Pancreas (tissue), 10 donors: Measurements from ENCODE around the gene RIBC2. TPM values are rescaled to one million over a fixed set of nuclear protein-coding genes. Genes with fewer than 3 reads are reported as not detected.

ENCODE experiments used
- ATAC-seq, 4 donors: fragments of 200-7000 bp; cut with Tn5 transposase; one replicate each; pipeline versions ENCODE4 v1.8.0 to v1.9.1; 2020; ENCODE audit warnings: mild to moderate bottlenecking in 4 of 4, moderate library complexity in 4 of 4
- DNase-seq, 6 donors: peaks; one replicate each; pipeline ENCODE4 v3.0.0-alpha.2; 2020
- FAIRE-seq: peaks from 2 replicates; lab custom pipeline; 2012; peaks lifted over from hg19 to GRCh38; lab: Jason Lieb, UNC
- H3K27ac ChIP-seq, 4 donors: fragments of 200-600 bp; sonication (generic); 1 replicate in 3 of 4; 2 replicates in 1 of 4; pipeline versions ENCODE4 v1.5.0 to v1.8.0; 2020
- H3K27me3 ChIP-seq, 4 donors: fragments of 200-600 bp; one replicate each; pipeline ENCODE4 v1.8.0; 2021
- H3K36me3 ChIP-seq, 3 donors: fragments of 200-600 bp; sonication (generic) in 1 of 3; one replicate each; pipeline versions ENCODE4 v1.5.0 to v1.8.0; 2020 to 2021
- H3K4me1 ChIP-seq, 3 donors: fragments of 200-600 bp; one replicate each; pipeline ENCODE4 v1.8.0; 2021
- H3K4me3 ChIP-seq, 4 donors: fragments of 200-600 bp; sonication (generic) in 2 of 4; one replicate each; pipeline versions ENCODE4 v1.5.0 to v1.8.0; 2020 to 2021
- H3K9me3 ChIP-seq, 4 donors: fragments of 200-600 bp; one replicate each; pipeline ENCODE4 v1.8.0; 2021
- WGBS, 2 donors: extraction: QIAGEN DNeasy Blood & Tissue Kit; methylation state at CpG; one replicate each; pipeline ENCODE4 v1.1.7; 2013; 5-methylcytosine and 5-hydroxymethylcytosine counted together
- intact Hi-C, 3 donors: fragments of 100-400 bp; cut with DNase I; formaldehyde crosslinking; loops; one replicate each; pipeline versions ENCODE4 v1.11.1 to v1.14.2; 2022
- polyA plus RNA-seq, 2 donors: library from polyadenylated mRNA; stranded (reverse); fragments of 200-250 nt; gene quantifications; one replicate each; pipeline ENCODE4 v1.2.3, GENCODE V29; 2013
- total RNA-seq, 6 donors: library from RNA; stranded (reverse); fragmentation: NEBNext Ultra II Directional in 4 of 6; extraction: Animal tissue kit (Norgen Biotek cat#: 25700) in 4 of 6; gene quantifications; one replicate each; pipeline versions ENCODE4 v1.2.1 to v1.2.4, GENCODE V29; 2021 to 2023
- TF ChIP-seq, protein P1 (sequence below), 4 donors: fragments of 200-600 bp; sonication (generic) in 3 of 4; IDR thresholded peaks; one replicate each; pipeline versions ENCODE4 v1.5.0 to v1.8.0; 2021; ENCODE audit warnings: antibody characterized with exemption in 4 of 4
- donor health status: healthy with polysubstance abuse.
- donor health status: DM: no; HTN: no; CAD: no; lungs with moderate emphysema.
- donor health status: DM: no; HTN: no; CAD: no.
- donor health status: control.
- donor health status: control.
- donor health status: Bipolar disorder and iron deficiency.
- donor health status: DM: yes; HTN: yes; CAD: no.
- donor health status: DM: no; HTN: no; CAD: no.
- donor health status: DM: no; HTN: no; CAD: no.
- donor health status: DM: yes; HTN: yes; CAD: no.

The RIBC2 gene
- total and polyA plus RNA-seq, 8 donors: 0.12 to 1.7 (median 0.34) TPM; not detected in 2

DNA sequence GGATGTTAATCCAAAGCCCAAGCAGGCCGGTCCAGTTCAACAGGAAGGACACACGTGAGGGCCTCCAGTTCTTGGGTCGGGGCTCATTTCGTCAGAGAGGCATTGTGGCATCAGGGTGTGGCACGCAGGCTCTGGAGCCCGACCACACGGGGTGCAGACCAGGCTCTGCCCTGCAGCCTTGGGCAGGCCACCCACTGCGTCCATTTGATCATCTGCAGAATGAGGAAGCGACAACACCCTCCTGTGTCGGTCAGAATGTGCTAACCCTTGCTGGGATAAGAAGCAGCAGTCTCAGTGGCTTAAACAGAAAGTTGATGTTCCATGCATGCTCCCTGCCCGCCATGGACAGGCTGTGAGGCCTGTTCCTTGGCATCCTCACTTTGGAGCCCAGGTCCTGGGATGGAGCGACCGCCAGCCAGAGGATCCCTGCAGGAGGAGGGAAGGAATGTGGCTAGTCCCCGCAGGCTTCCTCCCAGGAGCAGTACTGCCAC is 10.8 kb downstream of the RIBC2 start:
- TF ChIP-seq, protein P1, sequence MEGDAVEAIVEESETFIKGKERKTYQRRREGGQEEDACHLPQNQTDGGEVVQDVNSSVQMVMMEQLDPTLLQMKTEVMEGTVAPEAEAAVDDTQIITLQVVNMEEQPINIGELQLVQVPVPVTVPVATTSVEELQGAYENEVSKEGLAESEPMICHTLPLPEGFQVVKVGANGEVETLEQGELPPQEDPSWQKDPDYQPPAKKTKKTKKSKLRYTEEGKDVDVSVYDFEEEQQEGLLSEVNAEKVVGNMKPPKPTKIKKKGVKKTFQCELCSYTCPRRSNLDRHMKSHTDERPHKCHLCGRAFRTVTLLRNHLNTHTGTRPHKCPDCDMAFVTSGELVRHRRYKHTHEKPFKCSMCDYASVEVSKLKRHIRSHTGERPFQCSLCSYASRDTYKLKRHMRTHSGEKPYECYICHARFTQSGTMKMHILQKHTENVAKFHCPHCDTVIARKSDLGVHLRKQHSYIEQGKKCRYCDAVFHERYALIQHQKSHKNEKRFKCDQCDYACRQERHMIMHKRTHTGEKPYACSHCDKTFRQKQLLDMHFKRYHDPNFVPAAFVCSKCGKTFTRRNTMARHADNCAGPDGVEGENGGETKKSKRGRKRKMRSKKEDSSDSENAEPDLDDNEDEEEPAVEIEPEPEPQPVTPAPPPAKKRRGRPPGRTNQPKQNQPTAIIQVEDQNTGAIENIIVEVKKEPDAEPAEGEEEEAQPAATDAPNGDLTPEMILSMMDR (IDR thresholded peaks at IDR 0.05): no peak

GRCh38 chr22:45425101-45425500 is 11.6 kb downstream of the RIBC2 start:
- Histone ChIP-seq H3K4me3 (no peak overlapping the region), H3K27me3 (no peaks in the 10 kb centered on the region), H3K9me3 (no peaks in the 10 kb centered on the region), H3K27ac (no peak overlapping the region), H3K4me1 (no peaks in the 10 kb centered on the region), H3K36me3 (no peaks in the 10 kb centered on the region)
- 74 to 80% methylated on average over 5 of the region's 5 CpGs for WGBS, 2 donors
- no peak for DNase-seq
- FAIRE-seq: no peak
- TF ChIP-seq, protein P1 (IDR thresholded peaks at IDR 0.05): no peak
- ATAC-seq: no peak
- intact Hi-C loops: loop anchor here in 2 of 3 donors (5.0 kb wide), 1 partner anchor 153 kb away; no protein-coding TSS in a partner anchor

More for the DNA sequence above, 10.8 kb downstream of the RIBC2 start:
- Histone ChIP-seq H3K27me3 (no peaks in the 10 kb centered on the region), H3K9me3 (no peaks in the 10 kb centered on the region), H3K36me3 (no peaks in the 10 kb centered on the region), H3K4me1 (no peaks in the 10 kb centered on the region), H3K27ac (no peak overlapping the region), H3K4me3 (no peak overlapping the region)
- intact Hi-C loops: no loop called here
- FAIRE-seq: no peak
- ATAC-seq: peak in 2 of 4 donors; percentile 54 to 61
- 87 to 90% methylated on average over 14 of the region's 14 CpGs for whole genome bisulfite sequencing, 2 donors
- no peak for DNase-seq

- 90 to 91% methylated on average over 23 of the region's 23 CpGs for WGBS, 2 donors
- ATAC-seq (no peak), FAIRE-seq (no peak), DNase-seq (peak in 1 of 6 donors; percentile 3)
- H3K4me3 ChIP-seq: no peak overlapping the region
- H3K36me3 ChIP-seq: no peaks in the 10 kb centered on the region
- no peaks in the 10 kb centered on the region for H3K27me3 ChIP-seq
- intact Hi-C loops: loop anchor here in 2 of 3 donors (5.0 kb wide), 1 partner anchor 153 kb away; no protein-coding TSS in a partner anchor
- TF ChIP-seq, protein P1 (IDR thresholded peaks at IDR 0.05): no peak
- H3K9me3 ChIP-seq: no peaks in the 10 kb centered on the region
- H3K27ac ChIP-seq: no peak overlapping the region
- H3K4me1 ChIP-seq: no peaks in the 10 kb centered on the region
Observed at GRCh38 chr22:45425531-45426265, 12.2 kb downstream of the RIBC2 start.

DNA sequence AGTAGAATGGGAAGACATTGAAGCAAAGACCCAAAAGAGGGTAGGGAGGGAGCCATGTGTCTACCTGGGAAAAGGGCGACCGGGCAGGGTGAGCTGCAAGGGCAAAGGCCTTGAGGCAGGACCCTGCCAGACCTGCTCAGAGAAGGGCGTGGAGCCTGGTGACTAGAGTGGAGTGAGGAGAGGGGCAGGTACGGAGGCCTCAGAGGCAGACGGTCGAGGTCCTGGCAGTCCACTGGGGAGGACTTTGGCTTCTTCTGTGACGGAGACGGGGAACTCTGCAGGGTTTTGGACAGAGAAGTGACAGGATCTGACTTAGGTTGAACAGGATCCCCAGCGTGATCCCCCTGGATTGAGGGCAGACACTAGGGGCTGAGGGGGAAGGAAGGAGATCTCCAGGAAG is 12.9 kb downstream of the RIBC2 start:
- Histone ChIP-seq H3K4me3 (no peak overlapping the region), H3K27me3 (no peaks in the 10 kb centered on the region), H3K27ac (no peak overlapping the region), H3K4me1 (no peaks in the 10 kb centered on the region), H3K9me3 (no peaks in the 10 kb centered on the region), H3K36me3 (no peaks in the 10 kb centered on the region)
- no peak for FAIRE-seq
- TF ChIP-seq, protein P1 (IDR thresholded peaks at IDR 0.05): no peak
- intact Hi-C loops: loop anchor here in 2 of 3 donors (5.0 kb wide), 1 partner anchor 154 kb away; no protein-coding TSS in a partner anchor
- 93 to 97% methylated on average over 9 of the region's 9 CpGs for WGBS, 2 donors
- no peak for ATAC-seq
- no peak for DNase-seq

DNA sequence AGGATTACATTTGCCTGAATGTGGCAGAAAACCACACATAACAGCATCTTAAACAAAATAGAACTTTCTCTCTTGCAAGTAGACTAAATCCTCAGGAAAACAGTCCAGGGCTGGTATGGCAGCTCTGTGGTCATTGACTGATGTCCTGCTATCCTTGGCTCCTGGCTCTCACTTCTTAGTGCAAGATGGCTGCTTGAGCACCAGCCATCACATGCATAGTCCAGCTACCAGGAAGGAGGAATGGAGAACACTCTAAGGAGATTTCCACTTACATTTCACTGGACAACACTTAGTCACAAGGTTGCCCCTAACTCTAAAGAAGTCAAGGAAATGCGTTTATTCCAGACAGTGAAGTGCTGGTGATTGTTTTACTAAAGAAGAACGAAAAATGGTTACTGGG is 13.6 kb downstream of the RIBC2 start:
- no peak overlapping the region for H3K27ac ChIP-seq
- H3K4me1 ChIP-seq: no peaks in the 10 kb centered on the region
- no peaks in the 10 kb centered on the region for H3K36me3 ChIP-seq
- DNase-seq (no peak), ATAC-seq (no peak), FAIRE-seq (no peak)
- intact Hi-C loops: loop anchor here in 2 of 3 donors (5.0 kb wide), 1 partner anchor 155 kb away; no protein-coding TSS in a partner anchor
- WGBS, 2 donors: 66 to 71% methylated on average over 2 of the region's 2 CpGs
- TF ChIP-seq, protein P1 (IDR thresholded peaks at IDR 0.05): no peak
- no peak overlapping the region for H3K4me3 ChIP-seq
- no peaks in the 10 kb centered on the region for H3K27me3 ChIP-seq
- no peaks in the 10 kb centered on the region for H3K9me3 ChIP-seq
